Sigmoid colon (tissue), 4 donors: ENCODE measurements around the gene STK24.

Source experiments
- EP300 ChIP-seq, 4 donors: sonication (generic); formaldehyde crosslinking; IDR thresholded peaks; one replicate each; pipeline ENCODE4 v1.6.1; 2017; ENCODE audit warnings: antibody characterized with exemption in 4 of 4
- POLR2A ChIP-seq, 2 donors: fragments of 450-650 bp; IDR thresholded peaks; one replicate each; pipeline ENCODE4 v1.6.1; 2016; ENCODE audit warnings: antibody characterized with exemption in 2 of 2, mild to moderate bottlenecking in 2 of 2, moderate library complexity in 2 of 2
- TF ChIP-seq, protein P1 (sequence below), 4 experiments: fragments of 450-650 bp in 3 of 4; fragments of 200-600 bp in 1 of 4; IDR thresholded peaks; one replicate each; pipeline ENCODE4 v1.5.1; 2016 to 2019; ENCODE audit warnings: antibody characterized with exemption in 4 of 4, mild to moderate bottlenecking in 3 of 4, moderate library complexity in 2 of 4

DNA sequence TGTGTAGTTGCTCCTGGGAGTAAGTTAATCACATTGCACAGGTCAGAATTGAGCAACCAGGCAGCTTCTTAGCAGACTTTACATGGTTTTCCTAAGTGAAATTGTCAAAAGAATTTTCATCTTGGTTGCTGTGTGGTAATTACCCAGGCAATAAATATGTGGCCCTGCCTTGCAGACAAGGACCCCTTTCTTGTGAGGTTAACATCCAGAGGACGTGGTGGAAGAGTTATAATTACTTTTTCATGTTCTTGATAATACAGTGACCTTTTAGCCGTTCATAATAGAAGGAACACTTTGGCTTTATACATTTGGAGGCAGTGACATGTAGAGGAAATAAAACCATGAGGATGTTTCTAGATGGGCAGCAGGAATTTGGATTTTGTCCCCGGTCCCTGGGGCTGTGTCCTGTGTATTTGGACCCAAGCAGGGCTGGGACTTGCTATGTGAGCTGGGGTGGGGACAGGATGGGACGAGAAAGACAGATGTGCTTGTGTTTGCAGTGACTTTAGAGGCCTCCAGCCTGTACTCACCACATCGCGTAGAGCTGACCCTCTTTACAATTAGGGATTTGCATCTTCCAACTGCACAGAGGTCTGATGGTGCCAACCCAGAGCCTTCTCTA, 156.2 kb downstream of the STK24 start:
- TF ChIP-seq, protein P1, sequence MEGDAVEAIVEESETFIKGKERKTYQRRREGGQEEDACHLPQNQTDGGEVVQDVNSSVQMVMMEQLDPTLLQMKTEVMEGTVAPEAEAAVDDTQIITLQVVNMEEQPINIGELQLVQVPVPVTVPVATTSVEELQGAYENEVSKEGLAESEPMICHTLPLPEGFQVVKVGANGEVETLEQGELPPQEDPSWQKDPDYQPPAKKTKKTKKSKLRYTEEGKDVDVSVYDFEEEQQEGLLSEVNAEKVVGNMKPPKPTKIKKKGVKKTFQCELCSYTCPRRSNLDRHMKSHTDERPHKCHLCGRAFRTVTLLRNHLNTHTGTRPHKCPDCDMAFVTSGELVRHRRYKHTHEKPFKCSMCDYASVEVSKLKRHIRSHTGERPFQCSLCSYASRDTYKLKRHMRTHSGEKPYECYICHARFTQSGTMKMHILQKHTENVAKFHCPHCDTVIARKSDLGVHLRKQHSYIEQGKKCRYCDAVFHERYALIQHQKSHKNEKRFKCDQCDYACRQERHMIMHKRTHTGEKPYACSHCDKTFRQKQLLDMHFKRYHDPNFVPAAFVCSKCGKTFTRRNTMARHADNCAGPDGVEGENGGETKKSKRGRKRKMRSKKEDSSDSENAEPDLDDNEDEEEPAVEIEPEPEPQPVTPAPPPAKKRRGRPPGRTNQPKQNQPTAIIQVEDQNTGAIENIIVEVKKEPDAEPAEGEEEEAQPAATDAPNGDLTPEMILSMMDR (IDR thresholded peaks at IDR 0.05): no peak
- TF ChIP-seq POLR2A (IDR thresholded peaks at IDR 0.05) (no peak), EP300 (IDR thresholded peaks at IDR 0.05) (no peak)
